ENCODE data around the gene BDKRB1.

- TF ChIP-seq POLR2A (IDR thresholded peaks at IDR 0.05; ENCODE audit: low read length), result no peak
- TF ChIP-seq CTCF (IDR thresholded peaks at IDR 0.05), result no peak
- TF ChIP-seq HOXB13 (CRISPR knock-in tag; IDR thresholded peaks at IDR 0.05; ENCODE audit: low read depth), result no peak
- no peak for TF ChIP-seq SMC3 (IDR thresholded peaks at IDR 0.05)
- no peak for TF ChIP-seq PBX3 (IDR thresholded peaks at IDR 0.05)
- TF ChIP-seq EP300 (IDR thresholded peaks at IDR 0.05), result no peak
Observed at GRCh38 chr14:96310906-96311305, 54.9 kb downstream of the BDKRB1 start.
